Measurements from ENCODE around the gene ATF3.
A peak's percentile ranks its signal among the peaks of the same experiment; 100 is the strongest.
"Not testable (repeated sequence)": the region's sequence is repeated elsewhere in the genome, so short reads cannot be mapped to it uniquely, and the experiment has no call there.

Gene ATF3

DNA sequence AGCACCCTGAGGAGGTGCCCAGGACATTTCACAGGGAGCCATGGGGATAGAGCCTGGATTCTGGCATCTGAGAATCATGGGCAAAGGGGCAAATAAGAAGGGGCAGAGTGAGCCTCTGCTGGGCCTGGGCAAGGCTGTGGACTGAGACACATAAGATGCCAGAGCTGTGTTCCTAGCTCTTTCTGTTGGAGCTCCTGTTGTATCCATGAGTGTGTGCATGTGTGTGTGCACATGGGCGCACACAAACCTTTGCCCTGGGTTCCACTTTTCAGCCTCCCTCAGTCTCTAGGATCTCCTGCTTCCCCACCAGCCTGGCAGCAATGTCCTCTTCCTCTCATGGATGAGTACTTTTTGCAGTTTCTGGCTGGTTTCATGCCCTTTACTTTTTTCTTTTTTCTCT lies 44.0 kb downstream of the ATF3 start:
- Histone ChIP-seq H3K9ac (ENCODE audit: low read length) (no peak overlapping the region), H3K4me1 (ENCODE audit: control insufficient read depth, insufficient read depth, low read length) (no peaks in the 10 kb centered on the region), H3K36me3 (ENCODE audit: control insufficient read depth, insufficient read depth, low read length) (no peaks in the 10 kb centered on the region)

GRCh38 chr1:212655668-212656440 lies 47.3 kb downstream of the ATF3 start:
- no peaks in the 10 kb centered on the region for H3K4me1 ChIP-seq (ENCODE audit: control insufficient read depth, insufficient read depth, low read length)
- no peaks in the 10 kb centered on the region for H3K27me3 ChIP-seq (ENCODE audit: control insufficient read depth, insufficient read depth, low read length)
- no peaks in the 10 kb centered on the region for H3K9me3 ChIP-seq (ENCODE audit: control insufficient read depth, low read length)
- H3K9ac ChIP-seq (ENCODE audit: low read length) = no peak overlapping the region
- H3K36me3 ChIP-seq (ENCODE audit: control insufficient read depth, insufficient read depth, low read length) = no peaks in the 10 kb centered on the region
- no peak overlapping the region for H3K4me3 ChIP-seq (ENCODE audit: low read length)

More for the DNA sequence above, 44.0 kb downstream of the ATF3 start:
- H3K9me3 ChIP-seq (ENCODE audit: control insufficient read depth, low read length) = no peaks in the 10 kb centered on the region
- H3K27me3 ChIP-seq (ENCODE audit: control insufficient read depth, insufficient read depth, low read length) = no peaks in the 10 kb centered on the region
- no peak overlapping the region for H3K4me3 ChIP-seq (ENCODE audit: low read length)

DNA sequence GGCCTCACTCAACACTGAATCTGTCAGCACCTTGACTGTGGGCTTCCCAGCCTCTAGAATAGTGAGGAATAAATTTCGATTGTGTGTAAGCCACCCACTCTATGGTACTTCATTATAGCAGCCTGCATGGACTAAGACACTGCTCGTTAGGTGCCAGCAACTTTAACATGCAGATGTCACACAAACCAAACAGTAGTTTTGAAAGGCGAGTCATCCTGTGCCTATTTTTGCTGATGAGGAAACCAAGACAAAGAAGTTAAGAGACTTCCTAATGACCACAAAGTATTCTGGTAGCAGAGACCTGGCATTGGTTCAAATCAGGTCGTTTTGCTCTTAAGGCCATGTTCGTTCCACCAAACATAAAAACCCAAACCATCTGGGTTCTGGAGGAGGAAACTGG lies 48.2 kb downstream of the ATF3 start:
- Histone ChIP-seq H3K9ac (ENCODE audit: low read length) (no peak overlapping the region), H3K4me3 (ENCODE audit: low read length) (no peak overlapping the region), H3K4me1 (ENCODE audit: control insufficient read depth, insufficient read depth, low read length) (no peaks in the 10 kb centered on the region), H3K9me3 (ENCODE audit: control insufficient read depth, low read length) (no peaks in the 10 kb centered on the region), H3K36me3 (ENCODE audit: control insufficient read depth, insufficient read depth, low read length) (no peaks in the 10 kb centered on the region), H3K27me3 (ENCODE audit: control insufficient read depth, insufficient read depth, low read length) (no peaks in the 10 kb centered on the region)

- H3K27me3 ChIP-seq (ENCODE audit: control insufficient read depth, insufficient read depth, low read length); H3K36me3 ChIP-seq (ENCODE audit: control insufficient read depth, insufficient read depth, low read length); H3K9me3 ChIP-seq (ENCODE audit: control insufficient read depth, low read length): not testable (repeated sequence)
These were observed 49.7 kb downstream of the ATF3 start for GRCh38 chr1:212658250-212658649.

GRCh38 chr1:212664409-212665199 lies 56.0 kb downstream of the ATF3 start:
- H3K27me3 ChIP-seq (ENCODE audit: control insufficient read depth, insufficient read depth, low read length) = peaks cover 6% of the 10 kb centered on the region
- no peaks in the 10 kb centered on the region for H3K36me3 ChIP-seq (ENCODE audit: control insufficient read depth, insufficient read depth, low read length)
- peaks cover 10% of the 10 kb centered on the region for H3K4me1 ChIP-seq (ENCODE audit: control insufficient read depth, insufficient read depth, low read length)
- no peak overlapping the region for H3K4me3 ChIP-seq (ENCODE audit: low read length)
- H3K9ac ChIP-seq (ENCODE audit: low read length) = no peak overlapping the region
- no peaks in the 10 kb centered on the region for H3K9me3 ChIP-seq (ENCODE audit: control insufficient read depth, low read length)

More at GRCh38 chr1:212658250-212658649, 49.7 kb downstream of the ATF3 start:
- H3K4me3 ChIP-seq (ENCODE audit: low read length); H3K4me1 ChIP-seq (ENCODE audit: control insufficient read depth, insufficient read depth, low read length); H3K9ac ChIP-seq (ENCODE audit: low read length): not testable (repeated sequence)

GRCh38 chr1:212665241-212666115 lies 56.9 kb downstream of the ATF3 start:
- H3K4me3 ChIP-seq (ENCODE audit: low read length) = peak overlapping the region; percentile 38
- H3K27me3 ChIP-seq (ENCODE audit: control insufficient read depth, insufficient read depth, low read length) = peaks cover 6% of the 10 kb centered on the region
- H3K9ac ChIP-seq (ENCODE audit: low read length) = peak overlapping the region; percentile 68
- no peaks in the 10 kb centered on the region for H3K36me3 ChIP-seq (ENCODE audit: control insufficient read depth, insufficient read depth, low read length)
- H3K9me3 ChIP-seq (ENCODE audit: control insufficient read depth, low read length) = no peaks in the 10 kb centered on the region
- H3K4me1 ChIP-seq (ENCODE audit: control insufficient read depth, insufficient read depth, low read length) = peaks cover 10% of the 10 kb centered on the region

- Histone ChIP-seq H3K4me3 (ENCODE audit: low read length) (peak overlapping the region; percentile 38), H3K9me3 (ENCODE audit: control insufficient read depth, low read length) (no peaks in the 10 kb centered on the region), H3K27me3 (ENCODE audit: control insufficient read depth, insufficient read depth, low read length) (peaks cover 6% of the 10 kb centered on the region), H3K9ac (ENCODE audit: low read length) (no peak overlapping the region), H3K4me1 (ENCODE audit: control insufficient read depth, insufficient read depth, low read length) (peaks cover 10% of the 10 kb centered on the region), H3K36me3 (ENCODE audit: control insufficient read depth, insufficient read depth, low read length) (no peaks in the 10 kb centered on the region)
These were observed 57.7 kb downstream of the ATF3 start for GRCh38 chr1:212666116-212666775.

DNA sequence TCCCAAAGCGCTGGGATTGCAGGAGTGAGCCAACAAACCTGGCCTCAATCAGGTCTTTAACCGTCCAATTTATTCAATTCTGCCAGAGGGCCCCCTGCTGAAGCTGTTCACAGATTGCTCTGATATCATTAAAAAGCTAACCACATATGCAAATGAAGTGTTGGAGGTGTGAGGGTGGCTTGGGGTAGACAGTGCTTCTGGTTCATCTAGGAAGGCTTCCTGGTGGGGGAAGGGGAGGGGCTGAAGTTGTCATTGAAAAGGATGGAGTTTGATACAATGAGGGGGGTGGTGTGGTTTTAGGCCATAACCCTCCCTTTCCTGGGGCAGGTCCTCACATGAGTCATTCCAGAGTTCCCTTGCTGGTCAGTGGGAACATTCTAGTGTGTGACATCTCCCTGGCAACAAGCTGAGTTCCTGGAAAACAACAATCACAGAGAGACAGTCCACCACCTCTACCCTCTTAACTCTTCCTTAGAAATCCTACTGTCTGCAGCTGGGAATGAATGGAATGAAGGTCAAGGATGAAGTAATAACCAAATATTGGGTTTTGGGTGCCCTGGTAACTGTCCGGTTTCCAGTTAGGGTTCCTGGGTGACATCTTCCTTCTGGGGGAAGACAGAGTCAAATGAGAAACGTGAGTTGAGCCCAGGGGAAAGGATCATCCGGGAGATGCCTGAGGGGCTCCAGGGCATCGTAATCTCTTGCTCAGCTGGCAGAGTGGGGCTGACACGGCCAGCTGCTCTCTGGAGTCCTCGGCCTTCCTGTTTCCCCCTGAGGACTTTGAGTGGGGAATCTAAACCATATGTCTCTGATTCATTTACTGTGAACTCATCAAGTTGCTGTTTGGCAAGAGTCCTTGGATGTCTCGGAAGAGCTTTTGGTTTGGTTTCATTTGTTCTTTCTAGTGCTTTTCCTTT lies 58.9 kb downstream of the ATF3 start:
- peaks cover 6% of the 10 kb centered on the region for H3K27me3 ChIP-seq (ENCODE audit: control insufficient read depth, insufficient read depth, low read length)
- H3K36me3 ChIP-seq (ENCODE audit: control insufficient read depth, insufficient read depth, low read length) = no peaks in the 10 kb centered on the region
- H3K4me3 ChIP-seq (ENCODE audit: low read length) = no peak overlapping the region
- peaks cover 10% of the 10 kb centered on the region for H3K4me1 ChIP-seq (ENCODE audit: control insufficient read depth, insufficient read depth, low read length)
- H3K9me3 ChIP-seq (ENCODE audit: control insufficient read depth, low read length) = no peaks in the 10 kb centered on the region
- H3K9ac ChIP-seq (ENCODE audit: low read length) = no peak overlapping the region

DNA sequence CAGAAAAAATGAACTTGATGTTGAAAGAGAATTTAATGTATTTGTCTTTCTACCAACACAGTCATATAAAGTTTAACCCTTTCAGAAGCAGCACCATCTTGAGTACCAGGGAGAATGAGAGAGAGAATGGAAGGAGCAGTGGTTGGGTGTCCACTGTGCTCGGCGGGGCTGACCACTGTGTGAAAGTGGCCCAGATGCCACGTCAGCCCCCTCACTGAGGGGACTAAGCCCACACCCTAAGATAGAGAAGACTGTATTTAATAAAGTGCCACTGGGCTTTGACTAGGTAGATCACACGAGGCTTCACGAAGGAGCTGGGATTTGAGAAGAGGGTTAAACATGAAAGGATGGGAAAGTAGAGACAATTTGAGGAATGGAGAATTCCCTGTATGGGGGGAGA lies 59.9 kb downstream of the ATF3 start:
- H3K27me3 ChIP-seq (ENCODE audit: control insufficient read depth, insufficient read depth, low read length) = peaks cover 6% of the 10 kb centered on the region
- H3K4me1 ChIP-seq (ENCODE audit: control insufficient read depth, insufficient read depth, low read length) = peaks cover 10% of the 10 kb centered on the region
- H3K4me3 ChIP-seq (ENCODE audit: low read length) = no peak overlapping the region
- no peaks in the 10 kb centered on the region for H3K9me3 ChIP-seq (ENCODE audit: control insufficient read depth, low read length)
- no peak overlapping the region for H3K9ac ChIP-seq (ENCODE audit: low read length)
- H3K36me3 ChIP-seq (ENCODE audit: control insufficient read depth, insufficient read depth, low read length) = no peaks in the 10 kb centered on the region

- Histone ChIP-seq H3K4me3 (ENCODE audit: low read length) (no peak overlapping the region), H3K36me3 (ENCODE audit: control insufficient read depth, insufficient read depth, low read length) (no peaks in the 10 kb centered on the region), H3K4me1 (ENCODE audit: control insufficient read depth, insufficient read depth, low read length) (peaks cover 10% of the 10 kb centered on the region), H3K9ac (ENCODE audit: low read length) (no peak overlapping the region), H3K27me3 (ENCODE audit: control insufficient read depth, insufficient read depth, low read length) (peaks cover 6% of the 10 kb centered on the region), H3K9me3 (ENCODE audit: control insufficient read depth, low read length) (no peaks in the 10 kb centered on the region)
These were observed 60.5 kb downstream of the ATF3 start for GRCh38 chr1:212669102-212669501.

DNA sequence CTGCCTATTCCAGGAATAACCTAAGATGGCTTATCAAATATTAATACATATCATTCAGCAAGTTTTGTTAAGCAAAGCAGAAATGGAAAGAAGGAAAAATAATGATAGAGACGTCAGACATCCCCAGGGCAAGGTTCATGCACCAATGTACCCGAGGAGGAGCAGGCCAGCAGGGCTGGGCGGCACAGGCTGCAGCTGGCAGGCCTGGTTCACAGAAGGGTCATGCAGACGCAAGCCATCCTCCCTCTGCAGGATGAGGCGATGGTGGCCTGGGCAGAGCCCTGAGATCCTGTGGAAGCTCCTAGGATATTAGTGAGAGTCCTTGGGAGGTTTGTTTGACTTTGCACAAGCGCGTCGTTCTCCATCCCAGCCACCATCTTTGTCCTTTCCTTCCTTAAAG lies 61.0 kb downstream of the ATF3 start:
- H3K4me3 ChIP-seq (ENCODE audit: low read length) = no peak overlapping the region
- no peaks in the 10 kb centered on the region for H3K9me3 ChIP-seq (ENCODE audit: control insufficient read depth, low read length)
- H3K27me3 ChIP-seq (ENCODE audit: control insufficient read depth, insufficient read depth, low read length) = peaks cover 6% of the 10 kb centered on the region
- H3K4me1 ChIP-seq (ENCODE audit: control insufficient read depth, insufficient read depth, low read length) = peaks cover 10% of the 10 kb centered on the region
- H3K36me3 ChIP-seq (ENCODE audit: control insufficient read depth, insufficient read depth, low read length) = no peaks in the 10 kb centered on the region
- H3K9ac ChIP-seq (ENCODE audit: low read length) = no peak overlapping the region

All from mucosa of stomach (tissue), 1 donor.